ENCODE results near the gene MRPL49.
A peak's percentile ranks its signal among the peaks of the same experiment; 100 is the strongest.
"Not testable (repeated sequence)": the region's sequence is repeated elsewhere in the genome, so short reads cannot be mapped to it uniquely, and the experiment has no call there.

The MRPL49 gene

DNA sequence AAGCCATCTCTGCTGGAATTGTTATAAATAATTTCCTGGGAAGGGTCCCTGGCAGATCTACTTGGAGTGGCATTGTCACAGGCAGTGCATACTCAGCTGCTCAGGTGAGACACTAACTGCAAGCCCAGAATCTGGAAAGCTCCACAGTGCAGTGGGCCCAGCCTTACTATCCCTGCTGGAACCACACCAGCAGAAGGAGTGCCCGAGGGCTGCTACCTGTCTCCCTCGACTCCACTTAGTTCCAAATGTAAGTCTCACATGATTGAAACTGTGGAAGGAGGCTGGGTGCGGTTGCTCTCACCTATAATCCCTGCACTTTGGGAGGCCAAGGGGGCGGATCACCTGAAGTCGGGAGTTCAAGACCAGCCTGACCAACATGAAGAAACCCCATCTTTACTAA, 26.5 kb downstream of the MRPL49 start:
- no peak for DNase-seq (ENCODE audit: extremely low read depth, low read depth)
- TF ChIP-seq, protein P1, sequence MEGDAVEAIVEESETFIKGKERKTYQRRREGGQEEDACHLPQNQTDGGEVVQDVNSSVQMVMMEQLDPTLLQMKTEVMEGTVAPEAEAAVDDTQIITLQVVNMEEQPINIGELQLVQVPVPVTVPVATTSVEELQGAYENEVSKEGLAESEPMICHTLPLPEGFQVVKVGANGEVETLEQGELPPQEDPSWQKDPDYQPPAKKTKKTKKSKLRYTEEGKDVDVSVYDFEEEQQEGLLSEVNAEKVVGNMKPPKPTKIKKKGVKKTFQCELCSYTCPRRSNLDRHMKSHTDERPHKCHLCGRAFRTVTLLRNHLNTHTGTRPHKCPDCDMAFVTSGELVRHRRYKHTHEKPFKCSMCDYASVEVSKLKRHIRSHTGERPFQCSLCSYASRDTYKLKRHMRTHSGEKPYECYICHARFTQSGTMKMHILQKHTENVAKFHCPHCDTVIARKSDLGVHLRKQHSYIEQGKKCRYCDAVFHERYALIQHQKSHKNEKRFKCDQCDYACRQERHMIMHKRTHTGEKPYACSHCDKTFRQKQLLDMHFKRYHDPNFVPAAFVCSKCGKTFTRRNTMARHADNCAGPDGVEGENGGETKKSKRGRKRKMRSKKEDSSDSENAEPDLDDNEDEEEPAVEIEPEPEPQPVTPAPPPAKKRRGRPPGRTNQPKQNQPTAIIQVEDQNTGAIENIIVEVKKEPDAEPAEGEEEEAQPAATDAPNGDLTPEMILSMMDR (IDR thresholded peaks at IDR 0.05; ENCODE audit: low read depth, low read length, missing control alignments) = no peak
- H3K4me3 ChIP-seq (replicated peaks; ENCODE audit: low read depth, low read length) = no peak overlapping the region

DNA sequence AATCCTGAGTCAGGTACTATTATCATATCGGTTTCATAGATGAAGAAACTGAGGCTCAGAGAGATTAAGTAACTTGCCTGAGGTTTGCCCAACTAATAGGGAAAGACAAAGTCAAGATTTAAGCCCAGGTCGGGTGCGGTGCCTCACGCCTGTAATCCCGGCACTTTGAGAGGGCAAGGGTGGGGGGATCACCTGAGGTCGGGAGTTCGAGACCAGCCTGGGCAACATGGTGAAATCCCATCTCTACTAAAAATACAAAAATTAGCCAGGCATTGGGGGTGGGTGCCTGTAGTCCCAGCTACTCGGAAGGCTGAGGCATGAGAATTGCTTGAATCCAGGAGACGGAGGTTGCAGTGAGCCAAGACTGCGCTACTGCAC, 28.0 kb downstream of the MRPL49 start:
- DNase-seq (ENCODE audit: extremely low read depth, low read depth); H3K4me3 ChIP-seq (replicated peaks; ENCODE audit: low read depth, low read length): not testable (repeated sequence)

DNA sequence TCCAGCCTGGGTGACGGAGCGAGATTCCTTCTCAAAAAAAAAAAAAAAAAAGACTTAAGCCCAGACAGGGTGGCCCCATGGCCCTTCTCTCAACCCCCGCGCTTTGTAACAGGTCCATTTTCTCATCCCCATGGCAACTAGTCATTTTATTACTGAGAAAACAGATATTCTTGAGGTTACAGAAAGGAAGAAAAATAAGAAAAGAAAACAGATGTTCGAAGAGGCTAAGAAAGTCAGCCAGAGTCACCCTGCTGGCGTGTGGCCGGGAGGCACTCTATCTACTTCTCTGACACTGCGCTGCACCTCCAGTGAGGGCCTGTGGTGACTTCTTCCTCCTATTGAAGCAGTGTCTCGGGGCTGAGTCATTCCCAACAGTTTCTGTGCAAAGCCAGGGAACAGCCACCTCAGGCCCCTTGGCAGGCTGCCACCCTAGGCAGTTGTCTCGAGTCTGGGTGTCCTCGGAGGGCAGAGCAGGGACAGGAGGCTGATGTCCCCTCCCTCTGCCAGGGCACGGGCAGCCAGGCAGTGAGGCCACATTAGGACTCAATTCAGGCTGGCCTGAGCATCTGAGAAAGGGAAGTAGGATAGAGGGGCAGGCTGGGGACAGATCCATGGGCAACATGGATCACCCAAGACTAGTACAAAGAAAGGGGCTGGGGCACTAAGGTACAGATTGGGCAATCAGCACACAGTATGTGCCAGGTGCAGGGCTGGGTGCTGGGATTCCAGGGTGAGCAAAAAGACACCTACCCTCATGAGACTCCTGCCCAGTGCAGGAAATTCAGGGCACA, 28.6 kb downstream of the MRPL49 start:
- DNase-seq (ENCODE audit: extremely low read depth, low read depth) = peak; percentile 78

DNA sequence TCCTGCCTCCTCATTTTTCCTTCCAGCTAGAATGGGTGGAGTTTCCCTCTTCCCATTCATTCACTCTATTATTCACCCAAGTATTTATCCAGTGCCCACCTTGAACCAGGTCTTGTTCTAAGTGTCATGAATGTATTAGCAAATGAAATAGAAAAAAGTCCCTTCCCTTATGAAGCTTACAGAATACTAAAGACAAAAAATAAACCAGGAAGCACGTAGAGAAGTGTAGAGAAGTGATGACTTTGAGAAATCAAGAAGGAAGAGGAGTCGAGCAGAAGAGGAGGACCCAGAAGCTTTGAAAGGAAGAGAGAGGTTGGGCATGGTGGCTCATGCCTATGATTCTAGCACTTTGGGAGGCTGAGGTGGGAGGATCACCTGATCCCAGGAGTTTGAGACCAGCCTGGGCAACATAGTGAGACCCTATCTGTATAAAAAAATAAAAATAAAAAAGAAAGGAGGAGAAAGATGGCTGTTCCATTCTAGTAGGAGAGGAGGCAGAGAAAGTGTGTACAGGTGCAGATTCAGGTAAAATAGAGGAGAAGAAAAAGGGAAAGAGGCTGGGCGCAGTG, 29.3 kb downstream of the MRPL49 start:
- no peak overlapping the region for H3K4me3 ChIP-seq (replicated peaks; ENCODE audit: low read depth, low read length)
- TF ChIP-seq, protein P1 (IDR thresholded peaks at IDR 0.05; ENCODE audit: low read depth, low read length, missing control alignments) = no peak
- DNase-seq (ENCODE audit: extremely low read depth, low read depth) = no peak

More for the DNA sequence above, 28.6 kb downstream of the MRPL49 start:
- H3K4me3 ChIP-seq (replicated peaks; ENCODE audit: low read depth, low read length) = no peak overlapping the region
- TF ChIP-seq, protein P1 (IDR thresholded peaks at IDR 0.05; ENCODE audit: low read depth, low read length, missing control alignments) = no peak

DNA sequence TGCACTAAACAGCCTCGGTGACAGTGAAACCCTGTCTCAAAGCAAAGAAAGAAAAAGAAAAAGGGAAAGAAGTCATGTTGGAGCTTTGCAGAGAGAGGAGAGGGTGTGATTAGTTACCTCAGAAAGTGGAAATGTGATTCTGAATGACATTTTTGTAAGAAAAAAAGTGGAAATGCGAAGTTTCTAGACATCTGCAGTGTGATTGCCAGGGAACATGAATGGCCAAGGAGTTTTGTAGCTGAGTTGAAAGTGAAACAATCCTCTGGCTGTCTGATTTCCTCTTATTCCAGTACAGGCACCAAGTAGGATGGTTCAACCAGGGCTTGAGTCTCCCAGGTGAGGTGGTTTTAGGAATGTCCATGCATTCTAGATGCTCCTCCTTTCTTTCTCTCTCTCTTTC, 30.0 kb downstream of the MRPL49 start:
- TF ChIP-seq, protein P1 (IDR thresholded peaks at IDR 0.05; ENCODE audit: low read depth, low read length, missing control alignments) = no peak
- no peak for DNase-seq (ENCODE audit: extremely low read depth, low read depth)
- no peak overlapping the region for H3K4me3 ChIP-seq (replicated peaks; ENCODE audit: low read depth, low read length)

GRCh38 chr11:65156256-65156655, 34.1 kb downstream of the MRPL49 start:
- no peak overlapping the region for H3K4me3 ChIP-seq (replicated peaks; ENCODE audit: low read depth, low read length)
- TF ChIP-seq, protein P1 (IDR thresholded peaks at IDR 0.05; ENCODE audit: low read depth, low read length, missing control alignments) = no peak
- no peak for DNase-seq (ENCODE audit: extremely low read depth, low read depth)

DNA sequence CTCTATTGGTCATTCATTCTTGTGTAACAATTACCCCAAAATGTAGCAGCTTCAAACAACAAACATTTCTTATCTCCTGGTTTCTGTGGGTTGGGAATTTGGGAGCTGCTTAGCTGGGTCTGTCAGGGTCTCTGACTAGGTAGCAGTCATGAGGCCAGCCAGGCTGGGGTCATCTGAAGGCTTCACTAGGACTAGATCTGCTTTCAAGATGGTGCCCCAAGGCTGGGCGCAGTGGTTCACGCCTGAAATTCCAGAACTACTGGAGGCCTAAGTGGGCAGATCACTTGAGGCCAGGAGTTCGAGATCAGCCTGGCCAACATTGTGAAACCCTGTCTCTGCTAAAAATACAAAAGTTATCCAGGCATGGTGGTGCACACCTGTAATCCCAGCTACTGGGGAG, 34.8 kb downstream of the MRPL49 start:
- H3K4me3 ChIP-seq (replicated peaks; ENCODE audit: low read depth, low read length) = no peak overlapping the region
- no peak for DNase-seq (ENCODE audit: extremely low read depth, low read depth)
- TF ChIP-seq, protein P1 (IDR thresholded peaks at IDR 0.05; ENCODE audit: low read depth, low read length, missing control alignments) = no peak
